ENCODE results near the gene PGAM5. TPM values are rescaled to one million over a fixed set of nuclear protein-coding genes. Genes with fewer than 3 reads are reported as not detected.

PGAM5 gene
- total RNA-seq, 1 donor from 2014 or later: 41.2 TPM

- no peak overlapping the region for H3K4me3 ChIP-seq
- H3K27ac ChIP-seq: no peak overlapping the region
- no peak for DNase-seq (ENCODE audit: low spot score in 2 of 2)
- H3K4me1 ChIP-seq: peaks cover 0 to 9% of the 10 kb centered on the region in 2 donors
- no peaks in the 10 kb centered on the region for H3K27me3 ChIP-seq
- no peaks in the 10 kb centered on the region for H3K9me3 ChIP-seq
- intact Hi-C loops (cut with DNase I): no loop called here
- no peak for TF ChIP-seq CTCF (IDR thresholded peaks at IDR 0.05)
- H3K36me3 ChIP-seq: peaks cover 30 to 48% of the 10 kb centered on the region in 2 donors
Measured at GRCh38 chr12:132716356-132716755, 5.7 kb downstream of the PGAM5 start.

GRCh38 chr12:132717011-132717410 lies 6.4 kb downstream of the PGAM5 start:
- intact Hi-C loops (cut with DNase I): no loop called here
- H3K27ac ChIP-seq: no peak overlapping the region
- no peak for DNase-seq (ENCODE audit: low spot score in 2 of 2)
- no peak for TF ChIP-seq CTCF (IDR thresholded peaks at IDR 0.05)
- no peak overlapping the region for H3K4me3 ChIP-seq
- no peaks in the 10 kb centered on the region for H3K27me3 ChIP-seq
- H3K4me1 ChIP-seq: peaks cover 0 to 3% of the 10 kb centered on the region in 2 donors
- H3K9me3 ChIP-seq: no peaks in the 10 kb centered on the region
- H3K36me3 ChIP-seq: peaks cover 32 to 55% of the 10 kb centered on the region in 2 donors

- no peaks in the 10 kb centered on the region for H3K4me1 ChIP-seq
- intact Hi-C loops (cut with DNase I): no loop called here
- no peak for TF ChIP-seq CTCF (IDR thresholded peaks at IDR 0.05)
- peaks cover 32 to 59% of the 10 kb centered on the region in 2 donors for H3K36me3 ChIP-seq
- H3K4me3 ChIP-seq: no peak overlapping the region
- no peak overlapping the region for H3K27ac ChIP-seq
- H3K27me3 ChIP-seq: no peaks in the 10 kb centered on the region
- no peaks in the 10 kb centered on the region for H3K9me3 ChIP-seq
- DNase-seq (ENCODE audit: low spot score in 2 of 2): no peak
Measured at GRCh38 chr12:132717531-132718387, 7.1 kb downstream of the PGAM5 start.

GRCh38 chr12:132718644-132719043 lies 8.0 kb downstream of the PGAM5 start:
- Histone ChIP-seq H3K27me3 (no peaks in the 10 kb centered on the region), H3K4me1 (no peaks in the 10 kb centered on the region), H3K27ac (no peak overlapping the region), H3K36me3 (peaks cover 39 to 68% of the 10 kb centered on the region in 2 donors), H3K4me3 (no peak overlapping the region), H3K9me3 (no peaks in the 10 kb centered on the region)
- DNase-seq (ENCODE audit: low spot score in 2 of 2): no peak
- intact Hi-C loops (cut with DNase I): no loop called here
- no peak for TF ChIP-seq CTCF (IDR thresholded peaks at IDR 0.05)

- Histone ChIP-seq H3K4me3 (no peak overlapping the region), H3K27me3 (no peaks in the 10 kb centered on the region), H3K27ac (no peak overlapping the region), H3K4me1 (no peaks in the 10 kb centered on the region), H3K9me3 (no peaks in the 10 kb centered on the region), H3K36me3 (peaks cover 46 to 75% of the 10 kb centered on the region in 2 donors)
- intact Hi-C loops (cut with DNase I): no loop called here
- TF ChIP-seq CTCF (IDR thresholded peaks at IDR 0.05): no peak
- no peak for DNase-seq (ENCODE audit: low spot score in 2 of 2)
Measured at GRCh38 chr12:132719141-132719953, 8.7 kb downstream of the PGAM5 start.
